CD14-positive monocyte (primary cell): ENCODE measurements around the gene OLFM2. TPM values are rescaled to one million over a fixed set of nuclear protein-coding genes. Genes with fewer than 3 reads are reported as not detected.

Source experiments
- DNase-seq, 3 donors: peaks; one replicate each; pipeline ENCODE4 v3.0.0-alpha.2; 2011 to 2022
- H2AFZ ChIP-seq: 2 replicates; pipeline ENCODE4 v1.6.0; 2012; ENCODE audit warnings: mild to moderate bottlenecking, low read depth, low read length, inconsistent platforms; ENCODE audit not compliant: insufficient read depth, poor library complexity, severe bottlenecking
- H3K27ac ChIP-seq, 2 donors: 1 replicate in 1 of 2; 2 replicates in 1 of 2; pipeline ENCODE4 v1.5.1; 2012 to 2013; ENCODE audit warnings: low read length in 2 of 2, control low read depth in 1 of 2, inconsistent platforms in 1 of 2, low read depth in 1 of 2, mild to moderate bottlenecking in 1 of 2
- H3K27me3 ChIP-seq, 2 donors: one replicate each; pipeline versions ENCODE4 v1.6.0 to v1.6.1; 2011 to 2013; ENCODE audit warnings: low read length in 2 of 2; ENCODE audit not compliant: control insufficient read depth in 2 of 2, insufficient read depth in 2 of 2
- H3K36me3 ChIP-seq, 2 donors: replicated peaks in 1 of 2; 1 replicate in 1 of 2; 2 replicates in 1 of 2; pipeline versions ENCODE4 v1.5.1 to v1.6.1; 2012 to 2013; ENCODE audit warnings: low read length in 2 of 2, control low read depth in 1 of 2, inconsistent platforms in 1 of 2, mild to moderate bottlenecking in 1 of 2; ENCODE audit not compliant: insufficient read depth in 2 of 2, control insufficient read depth in 1 of 2
- H3K4me1 ChIP-seq, 2 donors: 1 replicate in 1 of 2; 2 replicates in 1 of 2; pipeline versions ENCODE4 v1.5.1 to v1.6.1; 2012 to 2013; ENCODE audit warnings: low read length in 2 of 2, control low read depth in 1 of 2, inconsistent platforms in 1 of 2, mild to moderate bottlenecking in 1 of 2, moderate library complexity in 1 of 2; ENCODE audit not compliant: insufficient read depth in 2 of 2, control insufficient read depth in 1 of 2
- H3K4me2 ChIP-seq: replicated peaks from 2 replicates; pipeline ENCODE3; 2012; ENCODE audit warnings: low read length, moderate library complexity, mild to moderate bottlenecking; ENCODE audit not compliant: poor library complexity, severe bottlenecking; ENCODE audit errors: extremely low read depth
- H3K4me3 ChIP-seq, 3 experiments: fragments of 200-600 bp in 1 of 3; sonication (generic) in 1 of 3; replicated peaks in 1 of 3; 1 replicate in 2 of 3; 2 replicates in 1 of 3; pipeline ENCODE4 v1.5.1; 2011 to 2013; ENCODE audit warnings: low read length in 3 of 3, mild to moderate bottlenecking in 3 of 3, control low read depth in 2 of 3, low read depth in 2 of 3, inconsistent platforms in 1 of 3, moderate library complexity in 1 of 3
- H3K79me2 ChIP-seq: 2 replicates; pipeline ENCODE4 v1.6.0; 2012; ENCODE audit warnings: mild to moderate bottlenecking, control low read depth, inconsistent platforms, low read length, moderate library complexity; ENCODE audit not compliant: insufficient read depth
- H3K9ac ChIP-seq: 2 replicates; pipeline ENCODE4 v1.6.0; 2017; ENCODE audit warnings: low read length, mild to moderate bottlenecking; ENCODE audit not compliant: insufficient read depth, poor library complexity, severe bottlenecking
- H3K9me3 ChIP-seq, 2 donors: replicated peaks in 1 of 2; 1 replicate in 1 of 2; 2 replicates in 1 of 2; pipeline versions ENCODE4 v1.5.1 to v1.6.1; 2012 to 2013; ENCODE audit warnings: low read length in 2 of 2, control low read depth in 1 of 2; ENCODE audit not compliant: control insufficient read depth in 1 of 2, insufficient read depth in 1 of 2
- H4K20me1 ChIP-seq: 2 replicates; pipeline ENCODE4 v1.6.0; 2012; ENCODE audit warnings: mild to moderate bottlenecking, low read length, control low read depth, moderate library complexity; ENCODE audit not compliant: insufficient read depth
- H3K27ac Mint-ChIP-seq, 7 donors: one replicate each; pipeline ENCODE4 v1.8.0; 2020; ENCODE audit warnings: mild to moderate bottlenecking in 7 of 7, mixed read lengths in 7 of 7, moderate library complexity in 6 of 7, inconsistent platforms in 2 of 7
- H3K27me3 Mint-ChIP-seq, 3 donors: one replicate each; pipeline ENCODE4 v1.8.0; 2021 to 2022; ENCODE audit warnings: low read depth in 3 of 3, mild to moderate bottlenecking in 3 of 3, mixed read lengths in 3 of 3, moderate library complexity in 3 of 3, inconsistent platforms in 1 of 3
- H3K36me3 Mint-ChIP-seq, 2 donors: one replicate each; pipeline ENCODE4 v1.8.0; 2020; ENCODE audit warnings: mixed read lengths in 2 of 2, inconsistent platforms in 1 of 2, mild to moderate bottlenecking in 1 of 2
- H3K4me1 Mint-ChIP-seq: one replicate; pipeline ENCODE4 v1.8.0; 2020; ENCODE audit warnings: mild to moderate bottlenecking, mixed read lengths
- H3K4me3 Mint-ChIP-seq, 2 donors: one replicate each; pipeline ENCODE4 v1.8.0; 2020; ENCODE audit warnings: mild to moderate bottlenecking in 2 of 2, mixed read lengths in 2 of 2, moderate library complexity in 1 of 2
- H3K9me3 Mint-ChIP-seq, 7 donors: one replicate each; pipeline ENCODE4 v1.8.0; 2020 to 2022; ENCODE audit warnings: mixed read lengths in 7 of 7, mild to moderate bottlenecking in 6 of 7, moderate library complexity in 6 of 7, inconsistent platforms in 2 of 7
- CTCF ChIP-seq: fragments of 200-600 bp; IDR thresholded peaks from one replicate; pipeline ENCODE4 v1.8.0; 2022; ENCODE audit warnings: antibody characterized with exemption, mild to moderate bottlenecking
- WGBS: methylation state at CpG from one replicate; pipeline ENCODE4 v1.1.5; 2013; ENCODE audit warnings: missing lambda C conversion rate; ENCODE audit not compliant: insufficient coverage; 5-methylcytosine and 5-hydroxymethylcytosine counted together
- intact Hi-C, 2 donors: fragments of 100-400 bp; cut with micrococcal nuclease; formaldehyde crosslinking; loops; one replicate each; pipeline versions ENCODE4 v1.15.0 to v1.15.1; 2023
- polyA plus RNA-seq, 3 donors: library from polyadenylated mRNA; depleted of rRNA in 1 of 3; unstranded in 2 of 3; stranded (reverse) in 1 of 3; fragments of 300-500 nt in 2 of 3; fragments of >200 nt in 1 of 3; fragmentation: Illumina TruSeq in 2 of 3; gene quantifications; 1 replicate in 2 of 3; 2 replicates in 1 of 3; pipeline ENCODE4 v1.2.3, GENCODE V29; 2012 to 2021

OLFM2 gene
- polyA plus RNA-seq, 3 donors = not detected

DNA sequence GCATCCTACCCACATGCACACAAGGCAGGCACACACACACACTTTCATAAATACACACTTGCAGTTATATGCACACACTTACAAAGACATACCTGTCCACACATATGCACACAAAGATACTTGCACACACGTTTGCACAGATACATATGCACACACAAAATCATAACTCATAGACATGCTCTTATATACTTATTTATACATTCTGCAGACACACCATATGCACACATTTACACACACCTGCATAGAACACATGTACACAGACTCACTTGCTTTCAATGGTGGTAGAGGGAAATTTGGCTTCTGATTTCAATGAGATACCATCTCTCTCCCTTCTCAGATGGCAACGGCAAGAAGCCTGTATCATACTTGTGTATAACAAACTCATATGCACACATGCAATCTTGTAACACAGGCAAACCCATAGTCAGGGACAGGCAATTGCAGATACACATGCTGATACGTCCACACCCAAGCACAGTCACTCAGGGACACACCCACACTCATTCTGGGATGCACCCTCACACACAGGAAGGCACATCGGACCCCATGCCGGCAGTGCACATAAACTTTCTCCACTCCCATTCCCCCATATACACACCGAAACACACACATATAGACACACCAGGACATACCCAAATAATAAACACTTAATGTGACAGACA is 24.7 kb downstream of the OLFM2 start:
- H3K36me3 Mint-ChIP-seq = peaks cover 0 to 2% of the 10 kb centered on the region in 2 donors
- peaks cover 0 to 10% of the 10 kb centered on the region in 2 donors for H3K9me3 ChIP-seq
- peaks cover 26 to 65% of the 10 kb centered on the region in 2 donors for H3K27me3 ChIP-seq
- H3K4me3 ChIP-seq = no peak overlapping the region
- H3K27ac Mint-ChIP-seq = no peak overlapping the region
- H3K36me3 ChIP-seq = no peaks in the 10 kb centered on the region
- 72% methylated on average over 6 of the region's 6 CpGs for WGBS
- peaks cover 0 to 17% (median 4%) of the 10 kb centered on the region in 7 donors for H3K9me3 Mint-ChIP-seq
- no peaks in the 10 kb centered on the region for H4K20me1 ChIP-seq
- no peak for DNase-seq
- no peak overlapping the region for H3K4me2 ChIP-seq
- H3K79me2 ChIP-seq = no peaks in the 10 kb centered on the region
- H2AFZ ChIP-seq = no peak overlapping the region
- no peak overlapping the region for H3K9ac ChIP-seq
- H3K4me1 Mint-ChIP-seq = peaks cover 3% of the 10 kb centered on the region
- intact Hi-C loops = no loop called here
- peaks cover 3 to 11% of the 10 kb centered on the region in 2 donors for H3K4me1 ChIP-seq
- H3K27me3 Mint-ChIP-seq = peaks cover 29 to 40% (median 35%) of the 10 kb centered on the region in 3 donors
- no peak overlapping the region for H3K4me3 Mint-ChIP-seq
- no peak for TF ChIP-seq CTCF
- H3K27ac ChIP-seq = no peak overlapping the region

- no peak for TF ChIP-seq CTCF
- H3K9me3 Mint-ChIP-seq = peaks cover 0 to 17% (median 4%) of the 10 kb centered on the region in 7 donors
- H3K27me3 ChIP-seq = peaks cover 26 to 56% of the 10 kb centered on the region in 2 donors
These were observed 25.7 kb downstream of the OLFM2 start for GRCh38 chr19:9910625-9911024.

More at GRCh38 chr19:9910625-9911024, 25.7 kb downstream of the OLFM2 start:
- Histone ChIP-seq H3K9ac (no peak overlapping the region), H2AFZ (no peak overlapping the region), H3K36me3 (no peaks in the 10 kb centered on the region), H3K27ac (no peak overlapping the region), H3K4me2 (no peak overlapping the region), H3K4me1 (peaks cover 3 to 11% of the 10 kb centered on the region in 2 donors), H3K79me2 (no peaks in the 10 kb centered on the region), H3K4me3 (no peak overlapping the region), H4K20me1 (no peaks in the 10 kb centered on the region), H3K9me3 (peaks cover 0 to 10% of the 10 kb centered on the region in 2 donors)
- Mint-ChIP-seq H3K36me3 (peaks cover 0 to 2% of the 10 kb centered on the region in 2 donors), H3K27ac (no peak overlapping the region), H3K4me1 (peaks cover 3% of the 10 kb centered on the region), H3K27me3 (peaks cover 22 to 31% (median 26%) of the 10 kb centered on the region in 3 donors), H3K4me3 (no peak overlapping the region)
- 60% methylated on average over 1 of the region's 1 CpG for WGBS
- DNase-seq = no peak
- intact Hi-C loops = no loop called here
